GM12892 (cell line): Measurements from ENCODE around the gene ADAMTS12.

Experiments
- POLR2AphosphoS5 ChIP-seq: IDR thresholded peaks from 2 replicates; pipeline ENCODE4 v1.6.1; 2011; ENCODE audit warnings: low read depth, low read length, control low read depth
- TAF1 ChIP-seq: IDR thresholded peaks from 2 replicates; pipeline ENCODE4 v1.6.1; 2011; ENCODE audit warnings: low read depth, mild to moderate bottlenecking, control low read depth, low read length, borderline replicate concordance

- TF ChIP-seq TAF1 = no peak
- no peak for TF ChIP-seq POLR2AphosphoS5
Observed at GRCh38 chr5:33480876-33481275, 410.9 kb downstream of the ADAMTS12 start.
